NCI-H526 treated with DMSO at 0.1 percent for 48 hours (cell line): Measurements from ENCODE around the gene EBF3.

Source experiments
- DNase-seq: peaks from one replicate; lab custom pipeline; 2025; lab: John Stamatoyannopoulos, UW

Gene EBF3

DNA sequence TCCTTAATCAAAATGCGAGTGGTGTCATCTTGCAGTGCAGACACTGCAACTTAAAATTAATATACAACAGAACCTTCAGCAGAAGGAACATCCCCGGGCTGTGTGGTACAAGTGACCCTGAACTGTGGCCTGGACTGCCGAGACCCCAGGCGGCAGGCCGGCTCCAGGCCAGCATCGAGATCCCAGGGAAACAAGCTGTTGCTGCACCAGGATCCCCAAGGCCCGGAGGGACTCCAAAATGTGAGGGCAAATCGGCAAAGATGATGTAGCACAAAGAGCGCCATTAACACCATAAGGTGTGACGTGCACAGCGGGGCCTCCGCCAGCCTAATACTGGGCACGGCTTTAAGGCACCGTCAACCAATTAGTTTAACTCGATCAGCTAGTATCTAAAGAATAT is 73.9 kb downstream of the EBF3 start:
- no peak for DNase-seq

GRCh38 chr10:129888784-129889616 is 75.1 kb downstream of the EBF3 start:
- DNase-seq = no peak

DNA sequence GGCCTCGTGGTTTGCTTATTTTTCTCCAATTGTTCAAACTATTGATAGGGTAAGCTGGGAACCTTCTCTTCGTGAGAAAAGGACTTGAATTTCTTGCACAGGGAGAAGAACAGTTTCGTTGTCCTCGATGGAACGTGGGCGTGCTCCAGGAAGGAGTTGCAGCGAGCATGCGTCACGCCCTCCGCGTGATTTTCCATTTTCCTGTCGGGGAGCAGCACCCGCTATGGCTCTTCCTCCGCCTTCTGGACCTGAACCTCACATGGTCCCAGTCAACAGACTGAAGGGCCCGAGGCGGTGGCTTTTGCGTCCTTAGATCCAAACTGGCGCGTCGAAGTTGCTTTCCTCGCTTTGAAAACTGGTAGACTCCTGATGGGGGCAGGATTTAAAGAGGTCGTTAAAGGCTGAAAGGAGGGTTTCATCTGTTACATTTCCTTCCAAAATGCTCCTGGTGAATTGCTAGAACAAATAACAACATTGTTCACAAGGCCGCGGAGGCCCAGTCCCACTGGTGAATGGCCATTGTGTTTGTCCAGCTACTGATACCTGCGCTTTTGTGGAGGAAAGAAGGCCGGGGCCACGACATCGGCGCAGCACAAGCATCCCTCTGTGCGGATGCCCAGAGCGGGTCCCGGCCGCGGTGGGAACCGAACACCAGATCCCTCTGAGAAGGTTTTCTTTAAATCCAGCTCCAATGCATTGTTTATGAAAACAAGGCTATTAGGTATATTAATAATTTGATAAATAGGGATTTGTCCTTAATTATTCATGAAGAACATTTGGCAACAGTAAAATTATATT is 75.9 kb downstream of the EBF3 start:
- DNase-seq = no peak

DNA sequence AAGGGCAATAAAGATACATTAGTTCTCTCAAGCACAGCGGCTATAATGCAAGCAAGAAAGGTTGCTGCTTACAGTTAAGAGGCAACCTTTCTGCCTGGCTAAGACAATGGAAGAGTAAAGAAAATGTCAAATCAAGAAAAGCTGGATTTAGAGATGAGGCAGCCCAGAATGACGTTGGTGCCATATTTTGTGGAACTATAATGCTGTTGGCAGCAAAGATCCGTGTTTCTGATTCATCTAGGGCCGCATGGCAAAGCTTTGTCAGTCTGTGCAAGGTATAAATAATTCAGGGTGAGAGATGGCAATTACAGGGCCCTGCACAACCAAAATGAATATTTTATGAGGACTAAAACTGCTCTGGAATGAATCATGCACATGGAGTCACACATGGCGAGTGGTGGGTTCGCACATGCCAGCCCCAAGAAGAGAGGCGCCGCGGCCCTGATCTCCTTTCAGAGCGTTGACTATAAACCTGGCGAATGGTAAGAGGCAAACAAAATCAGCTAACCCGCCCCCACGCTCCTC is 76.6 kb downstream of the EBF3 start:
- DNase-seq = no peak

DNA sequence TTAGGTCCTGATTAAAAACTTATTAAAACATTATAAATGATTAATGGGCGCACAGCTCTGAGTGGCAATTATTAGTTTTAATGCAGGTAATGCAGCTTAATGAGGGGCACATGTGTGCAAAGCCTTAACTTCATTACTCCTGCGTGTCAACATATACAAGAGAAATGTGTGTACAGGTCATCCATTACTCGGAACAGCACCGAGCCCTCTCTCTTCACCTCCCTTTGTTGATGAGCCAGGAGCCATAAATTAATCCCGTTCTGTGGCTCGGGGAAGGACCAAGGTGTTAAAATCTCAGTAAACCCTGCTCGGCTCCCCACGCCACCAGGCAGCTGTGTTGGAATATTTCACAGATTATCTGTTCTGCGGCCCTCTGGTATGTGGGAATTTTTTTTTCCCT is 77.8 kb downstream of the EBF3 start:
- DNase-seq = no peak

DNA sequence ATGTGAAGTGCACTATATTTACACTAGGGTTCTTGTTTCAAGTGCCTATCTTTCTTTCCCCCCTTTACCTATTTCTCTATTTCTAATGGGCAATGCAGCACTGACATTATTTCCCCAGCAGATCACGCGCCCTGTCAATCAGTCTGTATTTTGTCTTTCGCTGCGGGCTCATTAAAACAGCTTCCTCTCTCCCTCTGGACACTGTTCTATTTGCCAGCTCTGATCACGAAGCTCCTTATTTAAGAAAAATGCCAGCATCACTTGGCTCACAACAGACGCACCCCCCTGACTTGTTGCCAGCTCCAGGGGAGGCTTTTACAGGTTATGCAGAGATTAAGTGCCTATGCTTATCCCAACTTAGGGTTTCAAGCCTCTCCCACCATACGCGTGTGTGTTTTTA is 78.5 kb downstream of the EBF3 start:
- DNase-seq = no peak

- no peak for DNase-seq
Measured at GRCh38 chr10:129884398-129885078, 79.5 kb downstream of the EBF3 start.

DNA sequence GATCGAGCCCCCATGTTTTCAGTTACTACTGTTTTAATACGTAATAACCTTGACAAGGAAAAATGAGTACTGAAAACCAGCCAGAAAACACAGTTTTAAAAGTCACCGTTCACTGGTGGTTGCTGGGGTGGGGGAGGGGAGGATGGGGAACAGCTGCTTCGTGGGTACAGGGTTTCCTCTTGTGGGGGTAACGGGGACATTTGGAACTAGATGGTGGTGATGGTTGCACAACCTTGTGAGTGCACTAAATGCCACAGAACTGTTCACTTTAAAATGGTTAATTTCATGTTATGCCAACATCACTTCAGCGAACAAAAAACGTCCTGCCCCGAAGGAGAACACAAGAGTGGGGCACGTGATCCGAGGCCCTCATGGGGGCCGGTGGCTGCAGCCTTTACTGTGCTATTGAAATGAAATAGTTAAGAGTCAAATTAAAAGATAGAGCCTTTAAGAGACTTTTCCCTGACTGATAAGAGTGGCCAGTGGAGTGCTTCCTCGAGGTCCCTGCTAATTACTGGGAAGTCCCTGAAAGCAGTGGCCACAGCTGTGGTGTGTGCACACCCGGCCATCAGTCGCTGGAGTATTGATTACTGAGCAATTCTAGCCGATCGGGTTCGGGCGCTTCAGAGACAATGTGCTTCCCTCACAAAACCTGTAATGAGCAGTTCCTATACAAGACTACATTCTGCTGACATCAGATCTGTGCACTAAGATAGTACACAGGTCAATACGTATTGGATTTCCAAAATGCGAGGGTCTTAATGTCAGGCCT is 80.3 kb downstream of the EBF3 start:
- no peak for DNase-seq

DNA sequence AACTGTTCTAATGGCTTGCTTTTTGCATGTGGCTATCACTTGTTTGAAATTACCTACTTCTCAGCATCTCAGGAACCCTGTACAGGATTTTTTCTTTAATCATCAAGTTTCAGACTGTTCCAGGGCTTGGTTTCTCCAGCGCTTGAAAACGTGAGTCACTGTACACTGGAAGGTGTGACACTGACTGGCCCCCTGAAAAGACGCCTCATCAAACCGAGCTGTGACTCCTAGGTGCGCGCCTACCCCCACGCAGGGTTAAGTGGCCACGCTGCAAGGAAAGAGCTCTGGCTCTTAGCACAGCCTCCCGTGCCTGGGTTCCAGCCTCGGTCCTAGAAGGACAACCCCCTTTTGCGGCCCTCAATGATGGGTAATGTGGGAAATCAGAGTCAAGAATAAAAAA is 81.0 kb downstream of the EBF3 start:
- no peak for DNase-seq

- DNase-seq = no peak
Measured at GRCh38 chr10:129882291-129883010, 81.6 kb downstream of the EBF3 start.

GRCh38 chr10:129881641-129882040 is 82.4 kb downstream of the EBF3 start:
- no peak for DNase-seq

- DNase-seq = no peak
Measured at GRCh38 chr10:129880191-129880870, 83.7 kb downstream of the EBF3 start.

DNA sequence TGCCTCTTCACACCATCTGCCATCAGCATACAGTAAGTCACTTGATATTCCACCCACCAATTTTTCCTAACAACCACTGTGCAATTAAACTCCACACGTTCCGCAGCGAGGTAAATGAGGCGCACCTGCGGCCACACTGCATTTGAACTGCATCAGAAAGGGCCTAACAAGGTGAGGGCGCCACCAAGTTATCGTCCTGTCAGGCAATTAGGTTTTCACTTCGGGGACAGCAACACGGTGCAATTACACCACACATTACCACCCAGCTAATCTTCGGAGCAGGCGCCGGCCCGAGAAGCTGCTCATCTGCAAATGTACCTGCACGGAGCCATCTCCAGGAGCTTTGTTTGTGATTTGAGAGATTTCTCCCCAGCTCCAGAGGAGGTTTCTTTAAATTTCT is 84.4 kb downstream of the EBF3 start:
- DNase-seq = no peak

GRCh38 chr10:129878835-129879234 is 85.2 kb downstream of the EBF3 start:
- no peak for DNase-seq

DNA sequence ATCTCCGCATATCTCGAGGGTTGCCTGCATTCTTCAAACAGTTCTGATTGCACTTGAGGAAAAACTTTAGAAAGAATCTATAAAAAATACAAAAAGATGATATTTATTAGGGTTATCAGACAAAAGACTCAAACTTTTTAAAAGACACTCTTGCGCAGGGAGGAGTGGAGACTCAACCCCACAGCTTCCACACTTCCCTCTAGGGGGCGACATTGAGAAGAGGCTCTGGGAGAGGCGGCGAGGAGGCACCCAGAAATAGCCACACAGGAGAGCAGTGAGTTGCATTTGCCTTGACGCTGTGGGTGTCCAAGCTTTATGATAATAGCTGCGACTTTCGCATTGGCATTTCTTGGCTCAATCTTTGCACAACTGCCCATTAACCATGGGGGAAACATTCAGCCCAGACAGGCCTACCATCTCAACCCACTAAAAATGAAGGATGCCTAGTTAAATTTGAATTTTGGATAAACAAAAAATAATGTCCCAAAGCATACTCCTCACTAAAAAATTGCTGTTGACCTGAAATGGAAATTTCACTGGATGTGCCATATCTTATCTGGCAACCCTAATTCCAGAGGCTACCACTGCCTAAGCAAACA is 86.2 kb downstream of the EBF3 start:
- DNase-seq = no peak

DNA sequence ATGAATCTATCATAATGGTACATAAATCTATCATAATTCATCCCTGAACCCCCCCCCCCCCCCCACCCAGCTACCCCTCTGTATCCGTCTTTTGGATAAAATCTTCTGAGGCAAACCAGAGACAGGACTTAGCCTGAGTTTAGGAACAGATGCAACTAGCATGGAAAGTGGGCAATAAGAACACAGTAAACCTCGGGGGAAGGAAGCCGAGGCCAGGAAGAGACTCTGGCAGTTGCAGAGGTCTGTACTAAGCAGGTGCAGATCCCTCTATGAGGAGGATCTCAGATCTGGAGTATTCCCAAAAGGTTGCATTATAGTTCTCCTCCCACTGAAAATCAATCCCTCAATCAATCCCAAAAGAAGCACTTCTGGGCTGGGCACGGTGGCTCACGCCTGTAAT is 87.2 kb downstream of the EBF3 start:
- DNase-seq = no peak

- no peak for DNase-seq
Measured at GRCh38 chr10:129875993-129876726, 87.9 kb downstream of the EBF3 start.

DNA sequence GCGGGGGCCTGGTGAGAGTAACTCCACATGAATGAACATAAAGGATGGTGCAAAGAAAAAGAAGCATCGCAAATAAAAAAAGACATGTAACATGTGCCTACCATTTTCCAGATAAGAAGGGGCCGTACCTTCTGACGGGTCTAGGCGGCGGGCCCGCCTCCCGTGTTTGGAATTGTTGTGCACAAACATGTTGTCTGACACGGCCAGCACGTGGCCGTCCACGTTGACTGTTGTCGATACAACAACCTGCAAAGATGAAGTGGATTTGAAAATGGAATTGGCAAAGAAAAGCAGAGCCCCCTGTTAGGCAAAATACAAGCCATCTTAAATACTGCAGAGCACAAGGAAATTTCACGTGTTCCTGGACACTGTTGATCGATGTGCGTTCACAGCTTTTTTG is 90.7 kb downstream of the EBF3 start:
- no peak for DNase-seq

- no peak for DNase-seq
Measured at GRCh38 chr10:129871966-129872365, 92.1 kb downstream of the EBF3 start.
